ENCODE data around the gene PPP2R2D.

PPP2R2D gene

DNA sequence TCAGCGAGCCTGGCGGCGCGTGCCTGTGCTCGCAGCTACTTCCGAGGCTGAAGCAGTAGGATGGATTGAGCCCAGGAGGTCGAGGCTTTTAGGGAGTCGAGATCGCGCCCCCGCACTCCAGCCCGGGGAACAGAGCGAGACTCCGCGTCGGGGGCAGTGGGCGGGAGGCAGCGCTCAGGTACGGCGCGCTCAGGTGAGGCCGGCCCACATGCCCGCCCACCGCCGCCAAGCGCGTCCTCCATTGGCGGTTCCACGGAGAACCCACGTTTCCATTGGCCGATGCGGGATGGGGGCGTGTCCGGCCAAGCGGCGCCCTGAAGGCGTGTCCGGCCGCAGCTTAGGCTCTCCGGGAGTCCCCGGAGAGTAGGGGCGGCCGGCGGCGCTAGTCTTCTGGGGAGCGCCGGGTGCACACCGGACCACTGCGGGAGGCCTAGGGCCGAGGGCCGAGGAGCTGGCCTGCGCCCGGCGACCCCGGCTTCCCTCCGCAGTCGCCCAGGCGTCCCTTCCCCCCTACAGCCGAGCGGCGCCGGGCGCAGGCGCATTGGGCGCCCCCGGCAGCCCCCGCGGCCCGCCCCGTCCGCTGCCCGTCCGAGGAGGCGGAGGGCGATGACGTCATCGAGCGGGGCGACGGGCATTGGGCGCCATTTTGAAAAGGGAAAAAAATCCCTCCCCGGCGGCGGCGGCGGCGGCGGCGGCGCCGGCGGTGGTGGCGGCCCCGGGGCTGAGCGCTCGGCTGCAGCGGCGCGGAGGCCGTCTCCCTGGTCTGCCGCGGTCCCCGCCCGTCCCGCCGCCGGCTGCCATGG lies at the start of gene PPP2R2D:
PPP2R2D (plus strand) TSS at position 659 of the 803 bp plus-strand sequence; CDS start at position 800, 141 bp downstream.
- Histone ChIP-seq H3K27me3 (ENCODE audit: control insufficient read depth, insufficient read depth, low read length) (no peaks in the 10 kb centered on the region), H3K4me1 (ENCODE audit: control insufficient read depth, insufficient read depth, low read length) (peaks cover 19% of the 10 kb centered on the region), H3K4me3 (ENCODE audit: low read depth, low read length) (peak within 1 kb of the TSS; percentile 78), H3K27ac (ENCODE audit: low read depth, low read length) (peak within 1 kb of the TSS; percentile 87), H3K9me3 (ENCODE audit: control insufficient read depth, insufficient read depth, low read length) (no peaks in the 10 kb centered on the region), H3K36me3 (ENCODE audit: control insufficient read depth, insufficient read depth, low read length) (peaks cover 3% of the 10 kb centered on the region), H3K9ac (ENCODE audit: low read depth, low read length) (peak within 1 kb of the TSS; percentile 89)

DNA sequence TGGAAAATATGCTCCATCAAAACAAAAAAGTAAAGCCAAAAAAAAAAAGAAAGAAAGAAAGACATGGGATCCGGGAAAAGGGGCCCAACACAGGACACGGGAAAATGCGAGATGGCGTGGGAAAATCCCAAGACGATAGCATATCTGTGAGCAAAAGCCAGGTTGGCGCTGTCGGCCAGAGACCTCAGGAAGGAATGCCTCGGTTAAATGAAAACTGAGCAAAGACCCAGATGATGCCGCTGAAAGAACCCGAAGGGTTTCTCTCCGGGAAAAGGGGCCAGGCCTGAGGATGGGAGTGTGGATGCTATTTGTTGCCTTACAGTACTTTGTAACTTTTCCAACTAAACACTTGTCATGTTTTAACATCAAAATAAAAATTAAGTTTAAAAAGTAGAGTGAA lies 49.5 kb upstream of the PPP2R2D start:
- no peaks in the 10 kb centered on the region for H3K36me3 ChIP-seq (ENCODE audit: control insufficient read depth, insufficient read depth, low read length)
- H3K9me3 ChIP-seq (ENCODE audit: control insufficient read depth, insufficient read depth, low read length): no peaks in the 10 kb centered on the region
- H3K9ac ChIP-seq (ENCODE audit: low read depth, low read length): no peak overlapping the region
- no peaks in the 10 kb centered on the region for H3K27me3 ChIP-seq (ENCODE audit: control insufficient read depth, insufficient read depth, low read length)
- no peak overlapping the region for H3K4me3 ChIP-seq (ENCODE audit: low read depth, low read length)
- no peak overlapping the region for H3K27ac ChIP-seq (ENCODE audit: low read depth, low read length)
- H3K4me1 ChIP-seq (ENCODE audit: control insufficient read depth, insufficient read depth, low read length): no peaks in the 10 kb centered on the region

DNA sequence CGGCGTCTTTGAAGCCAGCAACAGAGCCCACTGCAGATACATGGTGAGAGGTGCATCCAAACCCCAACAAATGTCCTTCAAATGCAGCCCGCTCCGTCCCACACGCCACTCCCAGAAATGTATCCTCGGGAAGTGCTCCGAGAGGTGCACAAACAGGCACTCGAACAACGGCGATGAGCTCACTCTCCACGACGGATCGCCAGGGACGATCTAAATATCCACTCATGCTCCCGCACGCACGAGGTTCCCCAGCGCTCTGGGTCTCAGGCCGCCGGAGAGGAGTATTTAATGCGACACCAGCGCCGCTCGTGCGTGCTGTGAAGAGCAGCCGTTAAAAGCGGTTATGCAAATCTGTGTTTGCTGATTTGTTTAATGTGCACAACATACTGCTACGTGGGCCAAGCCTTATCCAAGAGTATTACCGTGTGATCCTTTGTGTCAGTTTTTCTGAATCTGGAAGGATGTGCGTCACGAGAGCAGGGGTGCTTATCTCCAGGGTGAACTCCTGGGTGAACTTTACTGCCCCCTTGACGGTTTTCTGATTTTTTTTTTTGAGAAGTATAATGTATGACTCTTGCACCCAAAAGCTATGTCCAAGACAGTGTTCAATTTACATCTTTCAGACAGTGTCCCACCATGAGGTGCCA lies 48.5 kb upstream of the PPP2R2D start:
- Histone ChIP-seq H3K9ac (ENCODE audit: low read depth, low read length) (no peak overlapping the region), H3K4me3 (ENCODE audit: low read depth, low read length) (no peak overlapping the region), H3K9me3 (ENCODE audit: control insufficient read depth, insufficient read depth, low read length) (no peaks in the 10 kb centered on the region), H3K36me3 (ENCODE audit: control insufficient read depth, insufficient read depth, low read length) (no peaks in the 10 kb centered on the region), H3K27me3 (ENCODE audit: control insufficient read depth, insufficient read depth, low read length) (no peaks in the 10 kb centered on the region), H3K27ac (ENCODE audit: low read depth, low read length) (no peak overlapping the region), H3K4me1 (ENCODE audit: control insufficient read depth, insufficient read depth, low read length) (no peaks in the 10 kb centered on the region)

DNA sequence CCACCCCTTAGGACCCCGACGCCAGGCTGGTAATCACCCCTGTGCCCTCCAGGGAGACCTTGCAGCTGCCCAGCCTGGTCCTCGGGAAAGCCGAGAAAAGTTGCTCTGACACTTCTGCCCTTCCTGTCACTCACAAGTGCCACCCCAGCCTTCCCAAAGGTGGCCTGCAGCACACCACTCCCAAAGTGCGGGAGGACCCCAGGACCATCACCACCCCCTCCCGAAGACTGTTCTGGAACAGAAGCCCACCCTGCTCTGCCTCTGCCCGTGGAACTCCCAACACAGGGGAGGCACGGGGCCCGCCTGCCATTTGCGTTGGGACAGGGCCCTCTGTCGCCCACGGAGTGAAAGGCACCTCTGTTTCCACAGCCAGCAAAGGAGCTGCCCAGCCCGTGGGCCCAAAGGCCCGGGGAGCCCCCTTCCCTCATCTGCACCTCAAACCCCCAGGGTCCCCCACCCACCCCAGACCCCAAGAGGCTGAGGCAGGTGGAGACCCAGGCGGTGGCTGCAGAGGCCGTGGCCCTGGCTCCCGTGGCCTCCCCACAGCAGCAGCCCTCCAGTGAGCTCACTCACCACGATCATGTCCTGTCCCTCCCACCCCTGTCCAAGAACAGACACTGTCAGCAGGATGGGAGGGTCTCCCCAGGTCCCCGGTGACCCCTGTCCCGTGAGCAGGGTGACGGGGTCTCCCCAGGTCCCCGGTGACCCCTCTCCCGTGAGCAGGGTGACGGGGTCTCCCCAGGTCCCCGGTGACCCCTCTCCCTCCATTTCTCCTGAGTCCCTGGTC lies 47.8 kb upstream of the PPP2R2D start:
- H3K9me3 ChIP-seq (ENCODE audit: control insufficient read depth, insufficient read depth, low read length): no peaks in the 10 kb centered on the region
- H3K9ac ChIP-seq (ENCODE audit: low read depth, low read length): no peak overlapping the region
- no peak overlapping the region for H3K4me3 ChIP-seq (ENCODE audit: low read depth, low read length)
- H3K36me3 ChIP-seq (ENCODE audit: control insufficient read depth, insufficient read depth, low read length): no peaks in the 10 kb centered on the region
- no peaks in the 10 kb centered on the region for H3K27me3 ChIP-seq (ENCODE audit: control insufficient read depth, insufficient read depth, low read length)
- no peak overlapping the region for H3K27ac ChIP-seq (ENCODE audit: low read depth, low read length)
- H3K4me1 ChIP-seq (ENCODE audit: control insufficient read depth, insufficient read depth, low read length): no peaks in the 10 kb centered on the region

DNA sequence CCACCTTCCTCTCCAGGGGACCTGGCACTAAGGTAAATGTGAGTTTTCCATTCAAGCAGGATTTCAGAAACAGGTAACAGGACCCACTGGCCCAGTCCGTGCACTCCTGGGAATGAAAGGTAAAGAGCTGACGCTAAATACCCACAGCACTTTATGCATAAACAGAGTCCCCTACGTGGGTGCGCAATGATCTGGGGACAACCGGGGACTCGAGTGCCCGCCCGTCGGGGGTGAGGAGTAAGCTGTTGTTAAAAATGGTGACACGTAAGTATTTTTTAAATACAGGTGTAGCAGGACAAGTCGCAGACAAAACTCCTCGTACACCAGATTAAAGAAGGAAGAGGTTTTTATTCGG lies 47.2 kb upstream of the PPP2R2D start:
- H3K9ac ChIP-seq (ENCODE audit: low read depth, low read length): no peak overlapping the region
- no peaks in the 10 kb centered on the region for H3K9me3 ChIP-seq (ENCODE audit: control insufficient read depth, insufficient read depth, low read length)
- H3K4me3 ChIP-seq (ENCODE audit: low read depth, low read length): no peak overlapping the region
- H3K27me3 ChIP-seq (ENCODE audit: control insufficient read depth, insufficient read depth, low read length): no peaks in the 10 kb centered on the region
- H3K27ac ChIP-seq (ENCODE audit: low read depth, low read length): no peak overlapping the region
- no peaks in the 10 kb centered on the region for H3K36me3 ChIP-seq (ENCODE audit: control insufficient read depth, insufficient read depth, low read length)
- H3K4me1 ChIP-seq (ENCODE audit: control insufficient read depth, insufficient read depth, low read length): no peaks in the 10 kb centered on the region

DNA sequence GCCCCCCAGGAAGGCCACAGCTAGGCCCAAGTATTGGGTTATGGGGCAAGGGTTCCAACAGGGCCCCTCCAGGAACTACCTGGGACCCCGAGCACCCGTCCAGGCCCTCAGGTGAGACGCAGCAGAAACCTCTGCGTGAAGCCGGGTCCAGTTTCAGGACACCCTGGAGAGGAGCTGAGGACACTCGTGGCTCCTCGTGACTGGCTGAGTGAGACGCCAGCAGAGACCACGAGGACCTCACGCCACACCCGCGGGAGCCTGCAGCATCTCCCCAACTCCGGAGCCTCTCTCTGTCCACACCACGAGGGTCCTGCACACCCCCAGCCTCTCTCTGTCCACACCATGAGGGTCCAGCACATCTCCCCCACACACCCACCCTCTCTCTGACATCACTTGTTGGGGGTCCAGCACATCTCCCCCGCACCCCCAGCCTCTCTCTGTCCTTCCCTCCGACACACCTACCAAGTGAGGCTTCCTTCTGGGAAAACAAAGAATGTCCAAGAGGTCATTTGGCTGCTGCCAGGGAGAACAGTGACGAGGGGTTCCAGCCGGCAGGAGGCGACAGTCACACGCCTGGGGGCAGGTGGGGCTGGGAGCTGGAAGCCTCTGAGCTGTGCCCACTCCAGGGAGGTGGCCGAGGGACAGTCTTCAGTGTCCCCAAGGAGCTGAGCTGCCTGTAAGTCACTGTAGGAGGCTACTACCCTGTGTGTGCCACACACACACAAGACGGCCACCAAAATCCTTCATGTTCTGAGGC lies 46.1 kb upstream of the PPP2R2D start:
- no peaks in the 10 kb centered on the region for H3K36me3 ChIP-seq (ENCODE audit: control insufficient read depth, insufficient read depth, low read length)
- no peak overlapping the region for H3K9ac ChIP-seq (ENCODE audit: low read depth, low read length)
- no peaks in the 10 kb centered on the region for H3K4me1 ChIP-seq (ENCODE audit: control insufficient read depth, insufficient read depth, low read length)
- H3K27ac ChIP-seq (ENCODE audit: low read depth, low read length): no peak overlapping the region
- H3K4me3 ChIP-seq (ENCODE audit: low read depth, low read length): no peak overlapping the region
- H3K9me3 ChIP-seq (ENCODE audit: control insufficient read depth, insufficient read depth, low read length): no peaks in the 10 kb centered on the region
- H3K27me3 ChIP-seq (ENCODE audit: control insufficient read depth, insufficient read depth, low read length): no peaks in the 10 kb centered on the region

DNA sequence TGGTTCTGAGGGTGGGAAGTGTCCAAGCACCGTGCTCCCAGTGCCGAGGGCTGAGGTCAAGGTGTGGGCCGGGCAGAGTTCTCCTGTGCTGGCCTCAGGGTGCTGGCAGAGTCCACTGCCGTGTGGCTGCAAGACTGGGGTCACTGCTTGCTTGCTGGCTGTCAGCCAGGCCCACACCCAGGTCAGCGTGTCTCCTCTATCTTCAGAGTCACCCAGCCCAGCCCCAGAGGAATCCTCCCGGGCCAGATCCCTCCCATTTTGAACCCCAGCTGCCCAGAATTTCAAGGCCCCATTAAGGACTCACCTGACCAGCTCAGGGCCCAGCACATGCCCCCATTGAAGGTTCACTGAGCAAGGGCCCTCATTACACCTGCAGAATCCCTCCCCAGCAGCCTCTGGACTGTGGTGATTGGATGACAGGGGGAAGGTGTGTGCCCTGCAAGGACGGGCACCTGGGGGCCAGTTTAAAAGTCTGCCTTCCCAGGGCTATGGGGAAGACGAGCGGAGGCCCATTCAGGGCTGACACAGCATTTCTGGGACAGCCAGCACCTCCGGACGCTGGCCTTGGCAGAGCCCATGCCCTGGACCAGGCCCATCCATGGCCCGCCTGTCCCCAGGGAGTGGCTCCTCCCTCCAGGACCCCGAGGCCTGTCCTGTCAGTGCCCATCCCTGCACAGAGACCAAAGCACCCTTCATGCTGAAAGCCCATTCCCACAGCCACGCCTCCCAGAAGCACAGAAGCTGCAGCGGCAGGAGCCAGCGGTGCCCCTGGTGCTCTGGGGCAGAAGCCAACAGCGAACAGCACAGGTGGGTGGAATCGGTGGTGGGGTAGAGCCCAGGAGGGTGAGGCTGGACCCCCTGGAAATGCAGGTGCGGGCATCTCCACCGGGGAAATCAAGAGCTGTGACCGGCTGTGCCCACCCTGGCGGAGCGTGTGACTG lies 45.1 kb upstream of the PPP2R2D start:
- Histone ChIP-seq H3K9ac (ENCODE audit: low read depth, low read length) (no peak overlapping the region), H3K36me3 (ENCODE audit: control insufficient read depth, insufficient read depth, low read length) (no peaks in the 10 kb centered on the region), H3K27ac (ENCODE audit: low read depth, low read length) (no peak overlapping the region), H3K4me3 (ENCODE audit: low read depth, low read length) (no peak overlapping the region), H3K9me3 (ENCODE audit: control insufficient read depth, insufficient read depth, low read length) (no peaks in the 10 kb centered on the region), H3K4me1 (ENCODE audit: control insufficient read depth, insufficient read depth, low read length) (no peaks in the 10 kb centered on the region), H3K27me3 (ENCODE audit: control insufficient read depth, insufficient read depth, low read length) (no peaks in the 10 kb centered on the region)

DNA sequence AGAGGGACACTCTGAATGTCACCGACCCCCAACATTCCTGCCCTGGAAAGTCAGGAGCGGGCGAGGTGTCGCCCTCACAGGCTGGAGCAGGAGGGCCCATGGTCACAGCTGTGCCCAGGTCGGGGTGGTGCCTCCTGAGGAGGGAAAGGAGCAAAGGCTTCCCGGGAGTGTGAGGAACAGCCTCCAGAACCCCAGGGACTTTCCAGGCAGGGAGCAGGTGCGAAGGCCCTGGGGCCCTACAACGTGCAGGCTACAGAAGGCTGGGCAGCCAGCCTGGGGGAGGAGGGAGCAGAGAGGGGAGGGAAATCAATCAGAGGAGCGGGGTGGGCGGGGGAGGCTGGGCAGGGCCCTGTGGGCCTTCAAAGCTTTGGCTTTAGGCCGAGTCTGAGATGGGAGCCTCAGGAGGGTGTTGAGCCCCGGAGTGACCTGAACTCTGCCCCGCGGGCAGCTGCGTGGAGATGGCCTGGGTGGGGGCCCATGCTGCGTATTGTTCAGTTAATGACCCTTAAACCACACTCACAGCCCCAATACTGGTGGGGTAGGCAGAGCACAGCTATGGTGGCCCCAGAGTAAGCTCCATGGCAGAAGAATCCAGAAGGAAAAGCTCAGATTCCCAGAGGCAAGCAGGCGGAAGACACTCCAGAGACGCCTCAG lies 44.2 kb upstream of the PPP2R2D start:
- Histone ChIP-seq H3K9ac (ENCODE audit: low read depth, low read length) (no peak overlapping the region), H3K27me3 (ENCODE audit: control insufficient read depth, insufficient read depth, low read length) (no peaks in the 10 kb centered on the region), H3K36me3 (ENCODE audit: control insufficient read depth, insufficient read depth, low read length) (no peaks in the 10 kb centered on the region), H3K27ac (ENCODE audit: low read depth, low read length) (no peak overlapping the region), H3K9me3 (ENCODE audit: control insufficient read depth, insufficient read depth, low read length) (no peaks in the 10 kb centered on the region), H3K4me3 (ENCODE audit: low read depth, low read length) (no peak overlapping the region), H3K4me1 (ENCODE audit: control insufficient read depth, insufficient read depth, low read length) (no peaks in the 10 kb centered on the region)

DNA sequence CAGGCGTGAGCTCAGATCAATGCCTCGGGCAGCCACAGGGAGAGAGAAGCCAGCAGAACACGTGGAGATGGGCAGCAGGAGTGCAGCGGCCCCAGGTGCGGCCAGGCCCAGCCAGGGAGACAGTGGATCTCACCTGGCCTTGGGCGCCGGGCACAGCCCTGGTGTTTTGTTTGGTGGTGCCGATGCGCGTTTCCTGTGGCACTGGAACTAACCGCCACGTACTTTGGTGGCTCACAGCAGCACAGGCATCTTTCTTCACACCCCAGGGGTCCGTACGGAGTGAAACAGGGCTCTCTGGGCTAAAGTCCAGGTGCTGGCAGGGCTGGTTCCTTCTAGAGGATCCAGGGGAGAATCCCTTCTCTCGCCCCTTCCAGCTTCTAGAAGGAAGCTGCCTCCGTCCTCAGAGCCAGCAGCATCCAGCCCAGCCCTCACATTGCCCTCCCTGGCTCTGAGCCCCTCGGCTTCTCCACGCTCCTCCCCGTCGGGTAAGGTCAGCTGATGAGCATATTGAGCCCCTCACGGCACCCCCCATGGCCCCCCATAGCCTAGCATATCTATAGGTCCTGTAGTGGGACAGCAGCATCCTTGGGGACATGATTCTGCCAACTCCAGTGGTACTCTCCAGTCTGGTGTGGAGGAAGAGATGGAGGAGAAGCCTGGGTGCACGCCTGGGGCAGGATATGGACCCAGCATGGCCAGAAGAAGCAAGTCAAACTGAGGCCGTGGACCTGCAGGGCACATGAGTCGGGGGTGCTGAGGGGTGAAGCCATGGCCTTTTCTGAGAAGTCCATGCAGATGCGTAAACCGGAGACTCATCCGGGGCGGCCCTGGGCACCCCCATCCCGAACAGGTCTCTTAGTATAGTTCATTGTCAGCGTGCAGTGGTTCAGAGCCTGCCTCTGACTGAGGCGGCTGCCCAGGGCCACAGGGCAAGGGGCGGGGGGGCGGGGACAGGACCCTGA lies 43.4 kb upstream of the PPP2R2D start:
- H3K9me3 ChIP-seq (ENCODE audit: control insufficient read depth, insufficient read depth, low read length): no peaks in the 10 kb centered on the region
- no peaks in the 10 kb centered on the region for H3K36me3 ChIP-seq (ENCODE audit: control insufficient read depth, insufficient read depth, low read length)
- no peaks in the 10 kb centered on the region for H3K4me1 ChIP-seq (ENCODE audit: control insufficient read depth, insufficient read depth, low read length)
- no peak overlapping the region for H3K4me3 ChIP-seq (ENCODE audit: low read depth, low read length)
- no peaks in the 10 kb centered on the region for H3K27me3 ChIP-seq (ENCODE audit: control insufficient read depth, insufficient read depth, low read length)
- H3K27ac ChIP-seq (ENCODE audit: low read depth, low read length): no peak overlapping the region
- no peak overlapping the region for H3K9ac ChIP-seq (ENCODE audit: low read depth, low read length)

Data from HUES48 (cell line).